Uterus (tissue), 2 donors: ENCODE measurements around the gene GPATCH2.

Experiments used
- CTCF ChIP-seq, 4 experiments: fragments of 200-600 bp in 2 of 4; fragments of 450-650 bp in 2 of 4; sonication (generic) in 2 of 4; IDR thresholded peaks; one replicate each; pipeline ENCODE4 v1.5.1; 2016 to 2019; ENCODE audit warnings: antibody characterized with exemption in 4 of 4, mild to moderate bottlenecking in 2 of 4, moderate library complexity in 1 of 4
- POLR2A ChIP-seq, 2 donors: fragments of 450-650 bp; IDR thresholded peaks; one replicate each; pipeline ENCODE4 v1.6.1; 2016; ENCODE audit warnings: antibody characterized with exemption in 2 of 2, mild to moderate bottlenecking in 1 of 2, moderate library complexity in 1 of 2

- TF ChIP-seq CTCF (IDR thresholded peaks at IDR 0.05) (no peak), POLR2A (IDR thresholded peaks at IDR 0.05) (no peak)
These were observed 56.5 kb downstream of the GPATCH2 start for GRCh38 chr1:217574265-217574949.
